Small intestine (tissue), 7 donors: ENCODE results near the gene KLRC4. TPM values are rescaled to one million over a fixed set of nuclear protein-coding genes. Genes with fewer than 3 reads are reported as not detected.
A peak's percentile ranks its signal among the peaks of the same experiment; 100 is the strongest.
"Not testable (repeated sequence)": the region's sequence is repeated elsewhere in the genome, so short reads cannot be mapped to it uniquely, and the experiment has no call there.

Source experiments
- DNase-seq, 2 donors: peaks; one replicate each; pipeline versions ENCODE4 v3.0.0 to v3.0.0-alpha.2; 2013
- FAIRE-seq: peaks from 2 replicates; lab custom pipeline; 2012; peaks lifted over from hg19 to GRCh38; lab: Jason Lieb, UNC
- H3K27ac ChIP-seq, 3 donors: one replicate each; pipeline ENCODE4 v1.5.1; 2013; ENCODE audit warnings: low read length in 2 of 3, mild to moderate bottlenecking in 2 of 3, control low read depth in 1 of 3, inconsistent platforms in 1 of 3, low read depth in 1 of 3, moderate library complexity in 1 of 3
- H3K27me3 ChIP-seq, 3 donors: one replicate each; pipeline ENCODE4 v1.6.1; 2013; ENCODE audit warnings: low read length in 3 of 3, inconsistent platforms in 1 of 3; ENCODE audit not compliant: control insufficient read depth in 3 of 3, insufficient read depth in 3 of 3
- H3K36me3 ChIP-seq, 3 donors: one replicate each; pipeline ENCODE4 v1.6.1; 2013; ENCODE audit warnings: low read length in 3 of 3, inconsistent platforms in 1 of 3, low read depth in 1 of 3, mild to moderate bottlenecking in 1 of 3, moderate library complexity in 1 of 3; ENCODE audit not compliant: control insufficient read depth in 3 of 3, insufficient read depth in 2 of 3
- H3K4me1 ChIP-seq, 3 donors: one replicate each; pipeline ENCODE4 v1.6.1; 2013; ENCODE audit warnings: low read length in 2 of 3, inconsistent platforms in 1 of 3, low read depth in 1 of 3, mild to moderate bottlenecking in 1 of 3, moderate library complexity in 1 of 3; ENCODE audit not compliant: control insufficient read depth in 3 of 3, insufficient read depth in 2 of 3
- H3K4me3 ChIP-seq, 3 donors: one replicate each; pipeline ENCODE4 v1.5.1; 2013; ENCODE audit warnings: low read length in 3 of 3, control low read depth in 1 of 3, inconsistent platforms in 1 of 3, low read depth in 1 of 3, mild to moderate bottlenecking in 1 of 3, moderate library complexity in 1 of 3
- H3K9me3 ChIP-seq, 2 donors: one replicate each; pipeline ENCODE4 v1.6.1; 2013; ENCODE audit warnings: low read depth in 1 of 2, low read length in 1 of 2; ENCODE audit not compliant: control insufficient read depth in 2 of 2, insufficient read depth in 1 of 2
- WGBS, 3 donors: extraction: QIAGEN DNeasy Blood & Tissue Kit; methylation state at CpG; one replicate each; pipeline ENCODE4 v1.1.7; 2013; 5-methylcytosine and 5-hydroxymethylcytosine counted together
- polyA plus RNA-seq, 4 donors: library from polyadenylated mRNA; stranded (reverse) in 3 of 4; unstranded in 1 of 4; fragments of 200-250 nt in 3 of 4; fragments of 120-200 nt in 1 of 4; gene quantifications; one replicate each; pipeline versions ENCODE4 v1.2.1 to v1.2.3, GENCODE V29; 2013
- donor health status: healthy with polysubstance abuse.
- donor health status: control.
- donor health status: control.
- donor health status: Bipolar disorder and iron deficiency.
- donor health status: healthy.

The KLRC4 gene
- polyA plus RNA-seq, 4 donors: 0.06 to 0.66 TPM; not detected in 2

GRCh38 chr12:10395390-10395998, 14.1 kb downstream of the KLRC4 start:
- peak overlapping the region; percentile 36 to 70 (median 48) for H3K27ac ChIP-seq
- WGBS, 3 donors: 22 to 25% (median 24%) methylated on average over 6 of the region's 6 CpGs
- no peak overlapping the region for H3K4me3 ChIP-seq
- DNase-seq (peak; percentile 41 to 71), FAIRE-seq (no peak)
- no peaks in the 10 kb centered on the region for H3K36me3 ChIP-seq
- no peaks in the 10 kb centered on the region for H3K9me3 ChIP-seq
- H3K27me3 ChIP-seq: no peaks in the 10 kb centered on the region
- H3K4me1 ChIP-seq: peaks cover 0 to 4% (median 0%) of the 10 kb centered on the region in 3 donors

- H3K4me3 ChIP-seq, H3K9me3 ChIP-seq, H3K4me1 ChIP-seq, H3K36me3 ChIP-seq, FAIRE-seq, DNase-seq, H3K27me3 ChIP-seq: not testable (repeated sequence)
- 74 to 87% (median 79%) methylated on average over 11 of the region's 11 CpGs for WGBS, 3 donors
- peak overlapping the region; percentile 20 to 70 (median 36) for H3K27ac ChIP-seq
Measured at GRCh38 chr12:10394531-10395152, 14.9 kb downstream of the KLRC4 start.

- Histone ChIP-seq H3K27me3 (no peaks in the 10 kb centered on the region), H3K9me3 (no peaks in the 10 kb centered on the region), H3K27ac (no peak overlapping the region), H3K36me3 (no peaks in the 10 kb centered on the region), H3K4me1 (peaks cover 0 to 4% (median 0%) of the 10 kb centered on the region in 3 donors), H3K4me3 (no peak overlapping the region)
- FAIRE-seq: no peak
- WGBS, 3 donors: 47 to 59% (median 50%) methylated on average over 3 of the region's 3 CpGs
- DNase-seq: no peak
Measured at GRCh38 chr12:10393291-10393690, 16.3 kb downstream of the KLRC4 start.

- Histone ChIP-seq H3K4me3 (no peak overlapping the region), H3K4me1 (peaks cover 0 to 4% (median 0%) of the 10 kb centered on the region in 3 donors), H3K36me3 (no peaks in the 10 kb centered on the region), H3K9me3 (no peaks in the 10 kb centered on the region), H3K27ac (peak overlapping the region in 1 of 3 donors; percentile 60), H3K27me3 (no peaks in the 10 kb centered on the region)
- no peak for FAIRE-seq
- WGBS, 3 donors: 52 to 81% (median 62%) methylated on average over 7 of the region's 7 CpGs
- DNase-seq: peak in 1 of 2 donors; percentile 19
Measured at GRCh38 chr12:10392394-10392930, 17.1 kb downstream of the KLRC4 start.

GRCh38 chr12:10390991-10391390, 18.6 kb downstream of the KLRC4 start:
- H3K4me1 ChIP-seq, FAIRE-seq, H3K9me3 ChIP-seq, H3K27ac ChIP-seq, H3K36me3 ChIP-seq, H3K27me3 ChIP-seq, DNase-seq, H3K4me3 ChIP-seq: not testable (repeated sequence)
- 92 to 94% (median 94%) methylated on average over 7 of the region's 7 CpGs for WGBS, 3 donors

- WGBS, 3 donors: 74 to 88% (median 81%) methylated on average over 1 of the region's 1 CpG
- FAIRE-seq (no peak), DNase-seq (no peak)
- H3K36me3 ChIP-seq: no peaks in the 10 kb centered on the region
- no peaks in the 10 kb centered on the region for H3K9me3 ChIP-seq
- H3K4me3 ChIP-seq: peak within 1 kb of the TSS in 1 of 3 donors; percentile 15
- H3K27ac ChIP-seq: no peak within 1 kb of the TSS
- H3K4me1 ChIP-seq: peaks cover 0 to under 1% (median 0%) of the 10 kb centered on the region in 3 donors
- H3K27me3 ChIP-seq: no peaks in the 10 kb centered on the region
Measured at GRCh38 chr12:10389904-10390303, 19.7 kb downstream of the KLRC4 start, which contains the start of gene KLRK1. Gene KLRK1 (minus strand): TSS chr12:10390041. CDS start chr12:10388810, 1,231 bp downstream.

GRCh38 chr12:10388624-10389413, 20.7 kb downstream of the KLRC4 start:
- H3K4me3 ChIP-seq: peak overlapping the region in 1 of 3 donors; percentile 15
- FAIRE-seq: no peak
- no peaks in the 10 kb centered on the region for H3K9me3 ChIP-seq
- 60 to 73% (median 67%) methylated on average over 9 of the region's 9 CpGs for WGBS, 3 donors
- no peaks in the 10 kb centered on the region for H3K27me3 ChIP-seq
- no peaks in the 10 kb centered on the region for H3K4me1 ChIP-seq
- H3K27ac ChIP-seq: peak overlapping the region in 1 of 3 donors; percentile 24
- no peaks in the 10 kb centered on the region for H3K36me3 ChIP-seq
- no peak for DNase-seq

GRCh38 chr12:10387498-10387897, 22.1 kb downstream of the KLRC4 start:
- FAIRE-seq: not testable (repeated sequence)

More at GRCh38 chr12:10387498-10387897, 22.1 kb downstream of the KLRC4 start:
- not testable (repeated sequence) for H3K27ac ChIP-seq, H3K4me1 ChIP-seq, DNase-seq, H3K9me3 ChIP-seq, H3K27me3 ChIP-seq, H3K36me3 ChIP-seq
- 74 to 95% (median 91%) methylated on average over 6 of the region's 6 CpGs for WGBS, 3 donors
- peak overlapping the region in 1 of 3 donors; percentile 5 for H3K4me3 ChIP-seq
